G401 (cell line): ENCODE results near the gene QSER1. TPM values are rescaled to one million over a fixed set of nuclear protein-coding genes. Genes with fewer than 3 reads are reported as not detected.
"Not testable (repeated sequence)": the region's sequence is repeated elsewhere in the genome, so short reads cannot be mapped to it uniquely, and the experiment has no call there.

Experiments
- DNase-seq: peaks from one replicate; pipeline ENCODE4 v3.0.0-alpha.2; 2015; ENCODE audit warnings: low spot score
- in situ Hi-C: cut with HindIII; loops from 2 replicates; pipeline ENCODE4 v1.10.0; 2016; ENCODE audit warnings: low sequenced_read_pairs, mixed read lengths
- total RNA-seq: library from RNA; depleted of rRNA; stranded (reverse); fragments of >200 nt; shearing (Covaris generic); gene quantifications from 2 replicates; pipeline ENCODE4 v1.2.3, GENCODE V29; 2014

Gene QSER1
- total RNA-seq, 1 experiment from 2014 or later = 16.6 TPM

- in situ Hi-C loops, DNase-seq: not testable (repeated sequence)
These were observed 4.8 kb upstream of the QSER1 start for GRCh38 chr11:32887707-32888383.

- DNase-seq, in situ Hi-C loops: not testable (repeated sequence)
These were observed 4.3 kb upstream of the QSER1 start for GRCh38 chr11:32888384-32888710.

- in situ Hi-C loops = no loop called here
- no peak for DNase-seq
These were observed 3.8 kb upstream of the QSER1 start for GRCh38 chr11:32888805-32889204.

GRCh38 chr11:32890843-32891656 lies 1.6 kb upstream of the QSER1 start:
- in situ Hi-C loops = no loop called here
- DNase-seq = peak; percentile 37

- in situ Hi-C loops = no loop called here
- no peak for DNase-seq
These were observed 805 bp upstream of the QSER1 start for GRCh38 chr11:32891657-32892354.

- in situ Hi-C loops = no loop called here
- no peak for DNase-seq
These were observed 407 bp downstream of the QSER1 start for GRCh38 chr11:32893093-32893342.

- in situ Hi-C loops = no loop called here
- peak; percentile 36 for DNase-seq
These were observed 935 bp downstream of the QSER1 start for GRCh38 chr11:32893343-32894148.

- in situ Hi-C loops = no loop called here
- DNase-seq = peak; percentile 80
These were observed 1.7 kb downstream of the QSER1 start for GRCh38 chr11:32894149-32894827.

- no peak for DNase-seq
- in situ Hi-C loops = no loop called here
These were observed 2.3 kb downstream of the QSER1 start for GRCh38 chr11:32894921-32895320.

GRCh38 chr11:32895471-32895870 lies 2.9 kb downstream of the QSER1 start:
- peak; percentile 5 for DNase-seq
- in situ Hi-C loops = no loop called here

GRCh38 chr11:32897103-32897502 lies 4.5 kb downstream of the QSER1 start:
- DNase-seq = no peak
- in situ Hi-C loops = no loop called here

- in situ Hi-C loops = no loop called here
- no peak for DNase-seq
These were observed 6.8 kb downstream of the QSER1 start for GRCh38 chr11:32899438-32899837.

GRCh38 chr11:32902089-32902665 lies 9.6 kb downstream of the QSER1 start:
- in situ Hi-C loops = no loop called here
- no peak for DNase-seq

GRCh38 chr11:32905028-32905667 lies 12.5 kb downstream of the QSER1 start:
- DNase-seq = no peak
- in situ Hi-C loops = no loop called here

- DNase-seq = no peak
- in situ Hi-C loops = no loop called here
These were observed 16.0 kb downstream of the QSER1 start for GRCh38 chr11:32908619-32909018.

GRCh38 chr11:32911413-32911812 lies 18.8 kb downstream of the QSER1 start:
- in situ Hi-C loops = no loop called here
- no peak for DNase-seq

- in situ Hi-C loops = no loop called here
- no peak for DNase-seq
These were observed 20.8 kb downstream of the QSER1 start for GRCh38 chr11:32913445-32913844.

- in situ Hi-C loops = no loop called here
These were observed 23.8 kb downstream of the QSER1 start for GRCh38 chr11:32916361-32916760.

More at GRCh38 chr11:32916361-32916760, 23.8 kb downstream of the QSER1 start:
- no peak for DNase-seq
